Breast epithelium (tissue), 4 donors: Measurements from ENCODE around the gene IPCEF1. TPM values are rescaled to one million over a fixed set of nuclear protein-coding genes. Genes with fewer than 3 reads are reported as not detected.

Source experiments
- DNase-seq, 2 donors: peaks; one replicate each; pipeline ENCODE4 v3.0.0-alpha.2; 2019; ENCODE audit warnings: low spot score in 2 of 2
- H3K27ac ChIP-seq, 2 donors: fragments of 200-600 bp; sonication (generic) in 1 of 2; one replicate each; pipeline ENCODE4 v1.5.1; 2016 to 2019; ENCODE audit warnings: mild to moderate bottlenecking in 1 of 2
- H3K27me3 ChIP-seq, 2 donors: fragments of 200-600 bp; sonication (generic) in 1 of 2; one replicate each; pipeline versions ENCODE4 v1.5.1 to v1.6.0; 2017 to 2019; ENCODE audit warnings: control low read depth in 1 of 2, mild to moderate bottlenecking in 1 of 2
- H3K36me3 ChIP-seq: fragments of 200-600 bp; one replicate; pipeline ENCODE4 v1.5.1; 2019
- H3K4me1 ChIP-seq, 2 donors: fragments of 200-600 bp; sonication (generic); one replicate each; pipeline ENCODE4 v1.5.1; 2016 to 2019; ENCODE audit warnings: control low read depth in 1 of 2
- H3K4me3 ChIP-seq, 3 donors: fragments of 200-600 bp; sonication (generic); 1 replicate in 2 of 3; 2 replicates in 1 of 3; pipeline ENCODE4 v1.5.1; 2016 to 2019; ENCODE audit warnings: mild to moderate bottlenecking in 3 of 3, moderate library complexity in 2 of 3
- H3K9me3 ChIP-seq, 2 donors: fragments of 200-600 bp; sonication (generic) in 1 of 2; one replicate each; pipeline ENCODE4 v1.5.1; 2016 to 2019; ENCODE audit warnings: control low read depth in 1 of 2
- CTCF ChIP-seq, 3 donors: fragments of 450-650 bp; IDR thresholded peaks; one replicate each; pipeline ENCODE4 v1.5.1; 2016 to 2017; ENCODE audit warnings: antibody characterized with exemption in 3 of 3, mild to moderate bottlenecking in 3 of 3, moderate library complexity in 3 of 3
- POLR2A ChIP-seq: fragments of 450-650 bp; IDR thresholded peaks from one replicate; pipeline ENCODE4 v1.6.1; 2016; ENCODE audit warnings: antibody characterized with exemption, mild to moderate bottlenecking, moderate library complexity
- POLR2AphosphoS5 ChIP-seq, 3 donors: sonication (generic); formaldehyde crosslinking; IDR thresholded peaks; one replicate each; pipeline ENCODE4 v1.6.1; 2017; ENCODE audit warnings: antibody characterized with exemption in 3 of 3
- intact Hi-C: fragments of 100-400 bp; cut with DNase I; formaldehyde crosslinking; loops from one replicate; pipeline ENCODE4 v1.15.1; 2023; ENCODE audit warnings: low total_unique reads
- total RNA-seq, 3 donors: library from RNA; depleted of rRNA; stranded (reverse); fragments of >200 nt; gene quantifications; one replicate each; pipeline ENCODE4 v1.1.0, GENCODE V29; 2016

IPCEF1 gene
- total RNA-seq, 3 donors from 2014 or later = 3.7 to 6.7 (median 5.6) TPM

- Histone ChIP-seq H3K4me1 (no peaks in the 10 kb centered on the region), H3K27ac (no peak overlapping the region), H3K27me3 (no peaks in the 10 kb centered on the region), H3K9me3 (no peaks in the 10 kb centered on the region), H3K36me3 (no peaks in the 10 kb centered on the region), H3K4me3 (no peak overlapping the region)
- no peak for TF ChIP-seq POLR2A
- TF ChIP-seq POLR2AphosphoS5 (IDR thresholded peaks at IDR 0.05) = no peak
- TF ChIP-seq CTCF (IDR thresholded peaks at IDR 0.05) = no peak
- no peak for DNase-seq
- intact Hi-C loops = no loop called here
Observed at GRCh38 chr6:154232013-154232910, 124.3 kb downstream of the IPCEF1 start.

GRCh38 chr6:154230910-154231595, 125.5 kb downstream of the IPCEF1 start:
- H3K27ac ChIP-seq = no peak overlapping the region
- intact Hi-C loops = no loop called here
- no peaks in the 10 kb centered on the region for H3K36me3 ChIP-seq
- H3K4me1 ChIP-seq = no peaks in the 10 kb centered on the region
- H3K4me3 ChIP-seq = no peak overlapping the region
- TF ChIP-seq POLR2AphosphoS5 (IDR thresholded peaks at IDR 0.05) (no peak), POLR2A (no peak), CTCF (IDR thresholded peaks at IDR 0.05) (no peak)
- H3K9me3 ChIP-seq = no peaks in the 10 kb centered on the region
- DNase-seq = no peak
- H3K27me3 ChIP-seq = no peaks in the 10 kb centered on the region

GRCh38 chr6:154230393-154230792, 126.2 kb downstream of the IPCEF1 start:
- no peak overlapping the region for H3K27ac ChIP-seq
- DNase-seq = no peak
- no peaks in the 10 kb centered on the region for H3K9me3 ChIP-seq
- no peaks in the 10 kb centered on the region for H3K27me3 ChIP-seq
- TF ChIP-seq CTCF (IDR thresholded peaks at IDR 0.05) (no peak), POLR2AphosphoS5 (IDR thresholded peaks at IDR 0.05) (no peak), POLR2A (no peak)
- no peak overlapping the region for H3K4me3 ChIP-seq
- intact Hi-C loops = no loop called here
- no peaks in the 10 kb centered on the region for H3K36me3 ChIP-seq
- no peaks in the 10 kb centered on the region for H3K4me1 ChIP-seq

- Histone ChIP-seq H3K36me3 (no peaks in the 10 kb centered on the region), H3K27ac (no peak overlapping the region), H3K9me3 (no peaks in the 10 kb centered on the region), H3K4me3 (no peak overlapping the region), H3K4me1 (no peaks in the 10 kb centered on the region), H3K27me3 (no peaks in the 10 kb centered on the region)
- intact Hi-C loops = no loop called here
- no peak for TF ChIP-seq POLR2AphosphoS5 (IDR thresholded peaks at IDR 0.05)
- no peak for TF ChIP-seq CTCF (IDR thresholded peaks at IDR 0.05)
- no peak for TF ChIP-seq POLR2A
- no peak for DNase-seq
Observed at GRCh38 chr6:154229786-154230185, 126.8 kb downstream of the IPCEF1 start.

GRCh38 chr6:154228521-154228905, 128.1 kb downstream of the IPCEF1 start:
- Histone ChIP-seq H3K27ac (no peak overlapping the region), H3K9me3 (no peaks in the 10 kb centered on the region), H3K36me3 (no peaks in the 10 kb centered on the region), H3K27me3 (no peaks in the 10 kb centered on the region), H3K4me3 (no peak overlapping the region), H3K4me1 (no peaks in the 10 kb centered on the region)
- no peak for DNase-seq
- intact Hi-C loops = no loop called here
- no peak for TF ChIP-seq POLR2AphosphoS5 (IDR thresholded peaks at IDR 0.05)
- TF ChIP-seq CTCF (IDR thresholded peaks at IDR 0.05) = no peak
- no peak for TF ChIP-seq POLR2A
